DMS 273 (cell line): ENCODE measurements around the gene MTFR2.

ENCODE experiments used
- DNase-seq: peaks from one replicate; lab custom pipeline; 2025; ENCODE audit not compliant: unreplicated experiment; lab: John Stamatoyannopoulos, UW

Gene MTFR2

DNA sequence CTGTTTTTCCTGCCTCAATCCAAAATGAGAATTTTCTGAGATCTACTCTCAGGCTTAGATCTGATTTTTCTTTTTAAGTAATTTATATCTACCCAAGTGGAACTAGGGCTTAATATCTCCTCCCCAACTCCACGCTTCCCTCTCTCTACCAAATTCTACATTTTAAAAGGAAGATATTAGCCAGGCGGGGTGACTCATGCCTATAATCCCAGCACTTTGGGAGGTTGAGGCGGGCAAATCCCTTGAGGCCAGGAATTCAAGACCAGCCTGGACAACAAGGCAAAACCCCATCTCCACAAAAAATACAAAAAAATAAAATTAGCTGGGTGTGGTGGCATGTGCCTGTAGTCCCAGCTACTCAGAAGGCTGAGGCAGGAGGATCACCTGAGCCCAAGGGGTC, 61.0 kb downstream of the MTFR2 start:
- DNase-seq = no peak

GRCh38 chr6:136188486-136188885, 61.6 kb downstream of the MTFR2 start:
- no peak for DNase-seq

DNA sequence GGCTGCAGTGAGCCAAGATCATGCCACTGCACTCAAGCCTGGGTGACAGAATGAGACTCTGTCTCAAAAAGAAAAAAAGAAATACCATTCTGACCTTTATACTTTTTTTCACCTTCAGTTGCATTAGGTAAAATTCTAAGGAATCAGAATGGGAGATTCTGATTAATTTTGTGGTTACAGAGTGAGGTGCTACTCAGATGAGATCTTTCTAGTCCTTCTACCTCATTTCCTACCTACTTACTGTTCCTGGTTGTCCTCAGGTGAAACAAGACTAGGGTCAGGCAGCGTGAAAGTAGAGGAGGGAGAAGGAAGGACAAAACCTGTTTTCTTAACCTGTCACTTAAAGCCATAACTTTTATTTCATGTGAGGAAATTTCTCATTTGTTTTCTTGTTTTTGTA, 63.7 kb downstream of the MTFR2 start:
- DNase-seq = no peak

DNA sequence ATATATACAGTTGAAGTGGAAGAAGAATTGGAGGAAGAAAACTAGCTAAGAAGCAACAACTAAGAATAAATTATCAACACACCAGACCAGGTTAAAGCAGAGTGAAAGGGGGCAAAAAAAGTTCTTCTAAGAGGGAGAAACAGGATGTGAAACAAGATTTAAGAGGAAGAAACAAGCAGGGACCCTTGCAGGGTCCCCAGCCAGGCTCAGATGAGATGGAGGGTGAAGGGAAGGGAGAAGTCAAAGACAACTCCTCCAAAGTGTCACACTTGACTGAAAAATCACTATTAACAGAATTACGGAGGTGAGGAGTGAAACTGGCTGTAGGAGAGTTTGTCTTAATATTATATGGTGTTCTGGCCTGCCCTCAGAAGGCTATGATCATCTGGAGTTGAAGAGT, 65.4 kb downstream of the MTFR2 start:
- no peak for DNase-seq

DNA sequence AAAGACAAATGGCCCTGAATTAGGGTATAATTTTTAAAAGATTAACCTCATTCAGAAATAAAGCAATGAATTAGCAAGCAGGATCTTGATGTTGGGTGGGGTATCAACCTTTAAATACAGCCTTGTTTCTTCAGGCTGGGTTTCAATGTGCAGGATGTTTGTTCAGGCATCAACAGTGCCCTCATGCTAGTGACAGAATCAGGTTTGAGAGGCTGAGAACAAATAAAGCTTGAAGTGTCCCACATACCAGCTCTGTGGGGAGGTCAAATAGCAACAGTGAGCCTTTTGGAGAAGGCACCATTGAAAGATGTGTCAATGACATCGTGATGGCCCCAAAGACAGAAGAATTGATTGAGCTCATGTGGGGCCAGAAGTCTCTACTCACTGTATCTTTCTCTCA, 68.2 kb downstream of the MTFR2 start:
- no peak for DNase-seq

- DNase-seq = no peak
Measured at GRCh38 chr6:136181512-136181833, 68.6 kb downstream of the MTFR2 start.
